Neural cell (in vitro differentiated cells): ENCODE data around the gene INS. TPM values are rescaled to one million over a fixed set of nuclear protein-coding genes. Genes with fewer than 3 reads are reported as not detected.

Experiments
- H2AFZ ChIP-seq: fragments of 200-600, 300-800 bp; sonication (generic), shearing (Covaris generic); 2 replicates; pipeline ENCODE4 v1.6.0; 2014; ENCODE audit warnings: low read depth, mild to moderate bottlenecking, antibody characterized with exemption, low read length, moderate library complexity
- H3F3A ChIP-seq: fragments of 200-600 bp; shearing (Covaris generic); 2 replicates; pipeline ENCODE4 v1.6.1; 2016; ENCODE audit warnings: mild to moderate bottlenecking, moderate library complexity, mixed read lengths, antibody characterized with exemption, low read length; ENCODE audit not compliant: insufficient read depth, poor library complexity, severe bottlenecking
- H3K27ac ChIP-seq: fragments of 200-600, 300-800 bp; sonication (generic), shearing (Covaris generic); 2 replicates; pipeline ENCODE4 v1.5.1; 2014; ENCODE audit warnings: mild to moderate bottlenecking, low read length, moderate library complexity
- H3K27me3 ChIP-seq: fragments of 300-800, 200-600 bp; sonication (generic), shearing (Covaris generic); 2 replicates; pipeline ENCODE4 v1.6.0; 2014; ENCODE audit warnings: mild to moderate bottlenecking, low read depth, low read length, moderate library complexity; ENCODE audit not compliant: insufficient read depth
- H3K36me3 ChIP-seq: fragments of 300-800, 200-600 bp; sonication (generic), shearing (Covaris generic); 2 replicates; pipeline ENCODE4 v1.5.1; 2014; ENCODE audit warnings: mild to moderate bottlenecking, antibody characterized with exemption, low read length, moderate library complexity; ENCODE audit not compliant: insufficient read depth
- H3K4me2 ChIP-seq: fragments of 300-800, 200-600 bp; sonication (generic), shearing (Covaris generic); 2 replicates; pipeline ENCODE4 v1.6.0; 2014; ENCODE audit warnings: mild to moderate bottlenecking, low read length
- H3K4me3 ChIP-seq: fragments of 300-800, 200-600 bp; sonication (generic), shearing (Covaris generic); 2 replicates; pipeline ENCODE4 v1.5.1; 2014; ENCODE audit warnings: mild to moderate bottlenecking, low read length, moderate library complexity
- H3K79me2 ChIP-seq: fragments of 200-600 bp; shearing (Covaris generic); replicated peaks from 2 replicates; pipeline ENCODE4 v1.6.0; 2014; ENCODE audit warnings: mild to moderate bottlenecking, low read length, moderate library complexity; ENCODE audit not compliant: insufficient read depth
- H3K9ac ChIP-seq: fragments of 300-800, 200-600 bp; sonication (generic), shearing (Covaris generic); 2 replicates; pipeline ENCODE4 v1.6.1; 2016; ENCODE audit warnings: mild to moderate bottlenecking, low read length, mixed read lengths
- H3K9me2 ChIP-seq: fragments of 200-600 bp; shearing (Covaris generic); 2 replicates; pipeline ENCODE4 v1.6.1; 2016; ENCODE audit warnings: mild to moderate bottlenecking, low read length, mixed read lengths; ENCODE audit not compliant: insufficient read depth
- H3K9me3 ChIP-seq: fragments of 200-600, 300-800 bp; sonication (generic), shearing (Covaris generic); 2 replicates; pipeline ENCODE4 v1.6.1; 2016; ENCODE audit warnings: mild to moderate bottlenecking, mixed run types, low read length, moderate library complexity, mixed read lengths
- H4K20me1 ChIP-seq: fragments of 200-600 bp; shearing (Covaris generic); 2 replicates; pipeline ENCODE4 v1.6.1; 2016; ENCODE audit warnings: mild to moderate bottlenecking, mixed run types; ENCODE audit not compliant: insufficient read depth
- EP300 ChIP-seq: fragments of 450-650 bp; conservative IDR thresholded peaks from 2 replicates; pipeline ENCODE4 v1.6.1; 2014; ENCODE audit warnings: antibody characterized with exemption, mild to moderate bottlenecking, moderate library complexity; ENCODE audit not compliant: poor library complexity, severe bottlenecking
- EZH2 ChIP-seq: fragments of 200-600, 300-800 bp; shearing (Covaris generic), sonication (generic); IDR thresholded peaks from 2 replicates; pipeline ENCODE4 v1.6.1; 2014; ENCODE audit warnings: antibody characterized with exemption, low read length, borderline replicate concordance, mild to moderate bottlenecking; ENCODE audit not compliant: insufficient read depth, poor library complexity, severe bottlenecking
- MXI1 ChIP-seq: fragments of 450-650 bp; conservative IDR thresholded peaks from 2 replicates; pipeline ENCODE4 v1.6.1; 2014; ENCODE audit warnings: antibody characterized with exemption, mild to moderate bottlenecking; ENCODE audit not compliant: poor library complexity, severe bottlenecking
- POLR2AphosphoS5 ChIP-seq: IDR thresholded peaks from 2 replicates; pipeline ENCODE4 v1.6.1; 2012
- RAD21 ChIP-seq: fragments of 450-650 bp; conservative IDR thresholded peaks from 2 replicates; pipeline ENCODE4 v1.6.1; 2014; ENCODE audit warnings: antibody characterized with exemption, mild to moderate bottlenecking, moderate library complexity
- SMC3 ChIP-seq: fragments of 450-650 bp; conservative IDR thresholded peaks from 2 replicates; pipeline ENCODE4 v1.6.1; 2014; ENCODE audit warnings: antibody characterized with exemption, mild to moderate bottlenecking, moderate library complexity; ENCODE audit not compliant: poor library complexity
- TAF1 ChIP-seq: IDR thresholded peaks from 2 replicates; pipeline ENCODE4 v1.6.1; 2012; ENCODE audit warnings: low read depth
- polyA plus RNA-seq: library from polyadenylated mRNA; depleted of rRNA; stranded (reverse); fragments of >200 nt; gene quantifications from 2 replicates; pipeline ENCODE4 v1.2.3, GENCODE V29; 2014
- TF ChIP-seq, protein P1 (sequence below): fragments of 450-650 bp; IDR thresholded peaks from 2 replicates; pipeline ENCODE4 v1.5.1; 2014; ENCODE audit warnings: antibody characterized with exemption, mild to moderate bottlenecking, moderate library complexity; ENCODE audit not compliant: poor library complexity, severe bottlenecking
- TF ChIP-seq, protein P2 (sequence below): IDR thresholded peaks from 2 replicates; pipeline ENCODE4 v1.6.1; 2012; ENCODE audit warnings: borderline replicate concordance

INS gene
- polyA plus RNA-seq, 1 donor from 2014 or later = not detected

DNA sequence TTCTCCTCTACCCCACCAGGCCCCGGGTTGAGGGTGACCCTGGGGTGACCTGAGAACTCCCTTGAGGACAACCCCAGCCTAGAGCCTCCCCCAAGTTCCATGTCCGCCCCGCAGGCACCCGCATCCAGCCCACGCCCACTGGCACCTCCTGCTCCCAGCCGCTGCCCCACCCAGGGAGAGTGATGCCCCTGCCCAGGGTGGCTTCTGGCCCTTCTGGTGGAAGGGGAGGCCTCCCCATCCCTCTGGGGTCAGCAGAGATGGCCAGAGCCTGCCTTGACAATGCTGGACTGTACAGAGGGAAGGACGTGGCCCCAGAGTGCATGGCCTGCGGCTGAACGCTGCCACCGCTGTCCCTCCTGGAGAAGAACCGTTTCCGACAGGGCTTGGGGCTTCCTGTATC is 11.7 kb upstream of the INS start:
- H3K79me2 ChIP-seq = no peaks in the 10 kb centered on the region
- no peak for TF ChIP-seq TAF1
- no peak for TF ChIP-seq EP300
- TF ChIP-seq, protein P1, sequence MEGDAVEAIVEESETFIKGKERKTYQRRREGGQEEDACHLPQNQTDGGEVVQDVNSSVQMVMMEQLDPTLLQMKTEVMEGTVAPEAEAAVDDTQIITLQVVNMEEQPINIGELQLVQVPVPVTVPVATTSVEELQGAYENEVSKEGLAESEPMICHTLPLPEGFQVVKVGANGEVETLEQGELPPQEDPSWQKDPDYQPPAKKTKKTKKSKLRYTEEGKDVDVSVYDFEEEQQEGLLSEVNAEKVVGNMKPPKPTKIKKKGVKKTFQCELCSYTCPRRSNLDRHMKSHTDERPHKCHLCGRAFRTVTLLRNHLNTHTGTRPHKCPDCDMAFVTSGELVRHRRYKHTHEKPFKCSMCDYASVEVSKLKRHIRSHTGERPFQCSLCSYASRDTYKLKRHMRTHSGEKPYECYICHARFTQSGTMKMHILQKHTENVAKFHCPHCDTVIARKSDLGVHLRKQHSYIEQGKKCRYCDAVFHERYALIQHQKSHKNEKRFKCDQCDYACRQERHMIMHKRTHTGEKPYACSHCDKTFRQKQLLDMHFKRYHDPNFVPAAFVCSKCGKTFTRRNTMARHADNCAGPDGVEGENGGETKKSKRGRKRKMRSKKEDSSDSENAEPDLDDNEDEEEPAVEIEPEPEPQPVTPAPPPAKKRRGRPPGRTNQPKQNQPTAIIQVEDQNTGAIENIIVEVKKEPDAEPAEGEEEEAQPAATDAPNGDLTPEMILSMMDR = no peak
- no peak for TF ChIP-seq POLR2AphosphoS5
- no peak for TF ChIP-seq RAD21
- TF ChIP-seq SMC3 = no peak
- TF ChIP-seq EZH2 = no peak
- TF ChIP-seq MXI1 = no peak
- H2AFZ ChIP-seq = no peak overlapping the region

DNA sequence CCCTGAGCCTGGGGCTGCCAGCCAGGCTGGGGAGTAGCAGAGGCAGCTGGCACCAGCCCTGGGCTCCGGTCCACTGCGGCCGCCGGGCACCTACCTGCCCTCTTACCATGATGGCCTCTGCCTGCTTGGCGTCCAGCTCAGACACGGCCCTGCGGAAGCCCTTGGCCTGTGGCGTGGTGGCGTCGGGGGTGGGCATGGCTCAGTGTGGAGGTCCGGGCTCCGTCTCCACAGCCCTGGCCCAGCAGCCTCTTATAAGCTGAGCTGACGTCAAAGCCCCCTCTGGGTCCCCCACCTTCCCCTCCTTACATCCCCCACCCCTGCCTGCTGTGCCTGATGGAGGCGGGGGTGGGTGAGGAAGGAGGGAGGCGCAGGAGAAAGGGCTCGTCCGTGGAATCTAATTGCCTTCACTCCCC is 10.6 kb upstream of the INS start, which contains the start of gene TH:
TSS of gene TH (minus strand) at position 225 of the 413 bp plus-strand sequence. CDS start at position 196, 29 bp downstream.
- no peaks in the 10 kb centered on the region for H3K9me2 ChIP-seq
- H3K27me3 ChIP-seq = no peaks in the 10 kb centered on the region
- no peak within 1 kb of the TSS for H2AFZ ChIP-seq
- no peaks in the 10 kb centered on the region for H3K36me3 ChIP-seq
- peak within 1 kb of the TSS; percentile 44 for H3K9ac ChIP-seq
- no peak within 1 kb of the TSS for H3K4me2 ChIP-seq
- no peaks in the 10 kb centered on the region for H3K79me2 ChIP-seq
- no peaks in the 10 kb centered on the region for H3K9me3 ChIP-seq
- TF ChIP-seq, protein P2, sequence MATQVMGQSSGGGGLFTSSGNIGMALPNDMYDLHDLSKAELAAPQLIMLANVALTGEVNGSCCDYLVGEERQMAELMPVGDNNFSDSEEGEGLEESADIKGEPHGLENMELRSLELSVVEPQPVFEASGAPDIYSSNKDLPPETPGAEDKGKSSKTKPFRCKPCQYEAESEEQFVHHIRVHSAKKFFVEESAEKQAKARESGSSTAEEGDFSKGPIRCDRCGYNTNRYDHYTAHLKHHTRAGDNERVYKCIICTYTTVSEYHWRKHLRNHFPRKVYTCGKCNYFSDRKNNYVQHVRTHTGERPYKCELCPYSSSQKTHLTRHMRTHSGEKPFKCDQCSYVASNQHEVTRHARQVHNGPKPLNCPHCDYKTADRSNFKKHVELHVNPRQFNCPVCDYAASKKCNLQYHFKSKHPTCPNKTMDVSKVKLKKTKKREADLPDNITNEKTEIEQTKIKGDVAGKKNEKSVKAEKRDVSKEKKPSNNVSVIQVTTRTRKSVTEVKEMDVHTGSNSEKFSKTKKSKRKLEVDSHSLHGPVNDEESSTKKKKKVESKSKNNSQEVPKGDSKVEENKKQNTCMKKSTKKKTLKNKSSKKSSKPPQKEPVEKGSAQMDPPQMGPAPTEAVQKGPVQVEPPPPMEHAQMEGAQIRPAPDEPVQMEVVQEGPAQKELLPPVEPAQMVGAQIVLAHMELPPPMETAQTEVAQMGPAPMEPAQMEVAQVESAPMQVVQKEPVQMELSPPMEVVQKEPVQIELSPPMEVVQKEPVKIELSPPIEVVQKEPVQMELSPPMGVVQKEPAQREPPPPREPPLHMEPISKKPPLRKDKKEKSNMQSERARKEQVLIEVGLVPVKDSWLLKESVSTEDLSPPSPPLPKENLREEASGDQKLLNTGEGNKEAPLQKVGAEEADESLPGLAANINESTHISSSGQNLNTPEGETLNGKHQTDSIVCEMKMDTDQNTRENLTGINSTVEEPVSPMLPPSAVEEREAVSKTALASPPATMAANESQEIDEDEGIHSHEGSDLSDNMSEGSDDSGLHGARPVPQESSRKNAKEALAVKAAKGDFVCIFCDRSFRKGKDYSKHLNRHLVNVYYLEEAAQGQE = no peak
- TF ChIP-seq SMC3 = no peak
- no peak for TF ChIP-seq EZH2
- no peak for TF ChIP-seq MXI1
- TF ChIP-seq, protein P1 = no peak
- TF ChIP-seq EP300 = no peak
- no peak for TF ChIP-seq TAF1
- no peak for TF ChIP-seq RAD21
- TF ChIP-seq POLR2AphosphoS5 = no peak
- H3F3A ChIP-seq = no peaks in the 10 kb centered on the region
- H3K27ac ChIP-seq = no peak within 1 kb of the TSS
- no peaks in the 10 kb centered on the region for H4K20me1 ChIP-seq
- H3K4me3 ChIP-seq = no peak within 1 kb of the TSS

More for the DNA sequence above, 11.7 kb upstream of the INS start:
- H3K9me2 ChIP-seq = no peaks in the 10 kb centered on the region
- H3K27ac ChIP-seq = no peak overlapping the region
- no peaks in the 10 kb centered on the region for H3K9me3 ChIP-seq
- H3K27me3 ChIP-seq = no peaks in the 10 kb centered on the region
- H3K4me2 ChIP-seq = no peak overlapping the region
- no peak overlapping the region for H3K9ac ChIP-seq
- H4K20me1 ChIP-seq = no peaks in the 10 kb centered on the region
- H3K36me3 ChIP-seq = no peaks in the 10 kb centered on the region
- H3F3A ChIP-seq = no peaks in the 10 kb centered on the region
- no peak overlapping the region for H3K4me3 ChIP-seq
